Lower lobe of right lung (tissue), 2 donors: ENCODE measurements around the gene CLCN5. TPM values are rescaled to one million over a fixed set of nuclear protein-coding genes. Genes with fewer than 3 reads are reported as not detected.
A peak's percentile ranks its signal among the peaks of the same experiment; 100 is the strongest.

Source experiments
- ATAC-seq, 2 donors: fragments of 200-7000 bp; cut with Tn5 transposase; one replicate each; pipeline ENCODE4 v1.9.1; 2020 to 2022; ENCODE audit warnings: mild to moderate bottlenecking in 2 of 2, moderate library complexity in 2 of 2
- DNase-seq: peaks from one replicate; pipeline ENCODE4 v3.0.0-alpha.2; 2020
- H3K27ac ChIP-seq: fragments of 200-600 bp; one replicate; pipeline ENCODE4 v1.8.0; 2022
- H3K27me3 ChIP-seq: fragments of 200-600 bp; one replicate; pipeline ENCODE4 v1.8.0; 2022; ENCODE audit warnings: low read depth
- H3K36me3 ChIP-seq: fragments of 200-600 bp; one replicate; pipeline ENCODE4 v1.8.0; 2022; ENCODE audit warnings: mild to moderate bottlenecking
- H3K4me1 ChIP-seq: fragments of 200-600 bp; one replicate; pipeline ENCODE4 v1.8.0; 2022
- H3K4me3 ChIP-seq: fragments of 200-600 bp; one replicate; pipeline ENCODE4 v1.8.0; 2022; ENCODE audit warnings: mild to moderate bottlenecking
- H3K9me3 ChIP-seq: fragments of 200-600 bp; one replicate; pipeline ENCODE4 v1.8.0; 2022
- intact Hi-C: fragments of 100-400 bp; cut with DNase I; formaldehyde crosslinking; loops from one replicate; pipeline ENCODE4 v1.11.0; 2022
- total RNA-seq: library from RNA; stranded (reverse); fragmentation: NEBNext Ultra II Directional; extraction: Animal tissue kit (Norgen Biotek cat#: 25700); gene quantifications from one replicate; pipeline ENCODE4 v1.2.1, GENCODE V29; 2021
- TF ChIP-seq, protein P1 (sequence below): fragments of 200-600 bp; IDR thresholded peaks from one replicate; pipeline ENCODE4 v1.8.0; 2022; ENCODE audit warnings: antibody characterized with exemption, mild to moderate bottlenecking
- donor health status: DM: no; HTN: yes; CAD: no; lungs with severe emphysema.

CLCN5 gene
- total RNA-seq, 1 donor from 2014 or later = 12.9 TPM

- ATAC-seq = no peak
- Histone ChIP-seq H3K9me3 (no peaks in the 10 kb centered on the region), H3K27ac (no peak overlapping the region), H3K4me1 (no peaks in the 10 kb centered on the region), H3K27me3 (no peaks in the 10 kb centered on the region), H3K4me3 (no peak overlapping the region), H3K36me3 (no peaks in the 10 kb centered on the region)
- intact Hi-C loops = no loop called here
- TF ChIP-seq, protein P1, sequence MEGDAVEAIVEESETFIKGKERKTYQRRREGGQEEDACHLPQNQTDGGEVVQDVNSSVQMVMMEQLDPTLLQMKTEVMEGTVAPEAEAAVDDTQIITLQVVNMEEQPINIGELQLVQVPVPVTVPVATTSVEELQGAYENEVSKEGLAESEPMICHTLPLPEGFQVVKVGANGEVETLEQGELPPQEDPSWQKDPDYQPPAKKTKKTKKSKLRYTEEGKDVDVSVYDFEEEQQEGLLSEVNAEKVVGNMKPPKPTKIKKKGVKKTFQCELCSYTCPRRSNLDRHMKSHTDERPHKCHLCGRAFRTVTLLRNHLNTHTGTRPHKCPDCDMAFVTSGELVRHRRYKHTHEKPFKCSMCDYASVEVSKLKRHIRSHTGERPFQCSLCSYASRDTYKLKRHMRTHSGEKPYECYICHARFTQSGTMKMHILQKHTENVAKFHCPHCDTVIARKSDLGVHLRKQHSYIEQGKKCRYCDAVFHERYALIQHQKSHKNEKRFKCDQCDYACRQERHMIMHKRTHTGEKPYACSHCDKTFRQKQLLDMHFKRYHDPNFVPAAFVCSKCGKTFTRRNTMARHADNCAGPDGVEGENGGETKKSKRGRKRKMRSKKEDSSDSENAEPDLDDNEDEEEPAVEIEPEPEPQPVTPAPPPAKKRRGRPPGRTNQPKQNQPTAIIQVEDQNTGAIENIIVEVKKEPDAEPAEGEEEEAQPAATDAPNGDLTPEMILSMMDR = no peak
- no peak for DNase-seq
Observed at GRCh38 chrX:50098241-50098640, 175.8 kb downstream of the CLCN5 start.

- no peak for ATAC-seq
- H3K27ac ChIP-seq = no peak overlapping the region
- TF ChIP-seq, protein P1 = no peak
- H3K4me1 ChIP-seq = no peaks in the 10 kb centered on the region
- H3K9me3 ChIP-seq = no peaks in the 10 kb centered on the region
- no peak for DNase-seq
- H3K36me3 ChIP-seq = no peaks in the 10 kb centered on the region
- H3K4me3 ChIP-seq = no peak overlapping the region
- no peaks in the 10 kb centered on the region for H3K27me3 ChIP-seq
- intact Hi-C loops = no loop called here
Observed at GRCh38 chrX:50098749-50099148, 176.4 kb downstream of the CLCN5 start.

DNA sequence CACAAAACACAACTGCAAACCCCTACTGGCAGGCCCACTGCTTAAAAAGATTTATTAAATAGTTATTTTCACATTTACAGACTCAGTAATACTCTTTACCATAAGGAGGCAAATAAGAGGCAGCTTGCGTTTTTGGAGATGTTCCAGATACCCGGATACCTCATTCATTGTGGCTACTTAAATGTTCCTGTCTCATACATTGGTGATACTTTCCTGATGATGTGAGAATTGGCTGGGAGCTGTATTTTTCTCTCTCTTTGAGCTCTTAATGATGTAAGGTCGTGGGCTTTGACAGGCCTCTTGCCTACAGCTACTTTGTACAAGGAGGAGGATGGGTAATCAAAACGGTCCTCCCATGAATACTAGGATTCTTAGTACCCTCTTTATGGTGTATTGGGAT, 176.9 kb downstream of the CLCN5 start:
- DNase-seq = no peak
- no peaks in the 10 kb centered on the region for H3K9me3 ChIP-seq
- no peak overlapping the region for H3K27ac ChIP-seq
- H3K36me3 ChIP-seq = no peaks in the 10 kb centered on the region
- no peaks in the 10 kb centered on the region for H3K4me1 ChIP-seq
- H3K27me3 ChIP-seq = no peaks in the 10 kb centered on the region
- H3K4me3 ChIP-seq = no peak overlapping the region
- intact Hi-C loops = no loop called here
- ATAC-seq = no peak
- TF ChIP-seq, protein P1 = no peak

DNA sequence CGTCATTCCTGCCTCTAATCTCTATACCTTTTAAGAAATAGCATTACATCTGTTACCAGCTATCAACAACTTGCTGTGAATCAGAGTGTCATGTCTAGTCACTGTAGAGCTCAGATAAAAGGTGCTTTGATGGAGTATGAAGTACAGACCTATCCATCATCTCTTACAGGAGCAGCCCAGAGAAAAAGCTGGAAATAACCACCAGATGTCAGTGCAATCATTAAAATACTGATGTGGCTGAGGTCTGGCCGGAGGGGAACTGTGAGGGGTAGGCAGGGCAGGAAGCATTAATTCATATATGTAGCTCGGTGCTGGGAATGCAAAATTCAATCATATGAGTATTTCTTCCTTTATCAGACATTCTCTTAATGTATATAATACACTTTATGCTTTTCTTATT, 177.8 kb downstream of the CLCN5 start:
- Histone ChIP-seq H3K9me3 (no peaks in the 10 kb centered on the region), H3K4me1 (no peaks in the 10 kb centered on the region), H3K27ac (no peak overlapping the region), H3K27me3 (no peaks in the 10 kb centered on the region), H3K36me3 (no peaks in the 10 kb centered on the region), H3K4me3 (no peak overlapping the region)
- intact Hi-C loops = no loop called here
- TF ChIP-seq, protein P1 = no peak
- DNase-seq (no peak), ATAC-seq (peak in 1 of 2 donors; percentile 54)

DNA sequence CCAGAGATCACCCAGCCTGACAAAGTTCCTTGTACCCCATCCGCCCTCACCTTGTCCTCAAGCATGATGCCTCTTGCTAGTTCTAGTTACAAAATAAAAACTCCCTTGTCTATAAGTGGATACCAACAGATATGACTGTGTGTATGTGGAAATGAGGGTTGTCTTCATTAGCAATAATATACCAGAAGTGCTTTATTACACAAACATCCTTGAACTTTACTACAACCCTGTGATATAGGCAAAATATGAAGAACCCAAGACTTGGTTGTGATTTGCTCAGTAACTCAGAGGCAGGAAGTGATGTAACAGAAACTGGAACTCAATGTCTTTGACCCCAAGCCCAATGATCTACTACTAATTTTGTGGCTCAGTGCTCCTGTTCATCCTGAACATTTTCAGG, 180.8 kb downstream of the CLCN5 start:
- DNase-seq (no peak), ATAC-seq (no peak)
- H3K36me3 ChIP-seq = no peaks in the 10 kb centered on the region
- H3K4me1 ChIP-seq = no peaks in the 10 kb centered on the region
- H3K27me3 ChIP-seq = no peaks in the 10 kb centered on the region
- no peaks in the 10 kb centered on the region for H3K9me3 ChIP-seq
- H3K4me3 ChIP-seq = no peak overlapping the region
- intact Hi-C loops = no loop called here
- H3K27ac ChIP-seq = no peak overlapping the region
- TF ChIP-seq, protein P1 = no peak
